ENCODE measurements around the gene SHISA9. TPM values are rescaled to one million over a fixed set of nuclear protein-coding genes. Genes with fewer than 3 reads are reported as not detected.

Gene SHISA9
- total and polyA plus RNA-seq, 3 donors from 2014 or later = 0.46 to 1.0 (median 0.68) TPM

- DNase-seq = no peak
- Histone ChIP-seq H3K27ac (no peak overlapping the region), H3K4me1 (no peaks in the 10 kb centered on the region), H3K9me3 (no peaks in the 10 kb centered on the region), H3K36me3 (ENCODE audit: low read depth, missing control alignments) (no peaks in the 10 kb centered on the region), H3K27me3 (no peaks in the 10 kb centered on the region), H3K4me3 (no peak overlapping the region)
- WGBS, 2 donors = 61 to 64% methylated on average over 2 of the region's 2 CpGs
- TF ChIP-seq POLR2A (IDR thresholded peaks at IDR 0.05) = no peak
- no peak for TF ChIP-seq CTCF (IDR thresholded peaks at IDR 0.05)
- intact Hi-C loops (cut with DNase I; ENCODE audit: low total_unique reads) = no loop called here
These were observed 293.4 kb downstream of the SHISA9 start for GRCh38 chr16:13194766-13195165.

- no peak overlapping the region for H3K27ac ChIP-seq
- H3K27me3 ChIP-seq = no peaks in the 10 kb centered on the region
- intact Hi-C loops (cut with DNase I; ENCODE audit: low total_unique reads) = no loop called here
- no peak for DNase-seq
- no peaks in the 10 kb centered on the region for H3K9me3 ChIP-seq
- H3K36me3 ChIP-seq (ENCODE audit: low read depth, missing control alignments) = no peaks in the 10 kb centered on the region
- TF ChIP-seq POLR2A (IDR thresholded peaks at IDR 0.05) (no peak), CTCF (IDR thresholded peaks at IDR 0.05) (no peak)
- H3K4me3 ChIP-seq = no peak overlapping the region
- no peaks in the 10 kb centered on the region for H3K4me1 ChIP-seq
These were observed 302.3 kb downstream of the SHISA9 start for GRCh38 chr16:13203725-13204124.

- TF ChIP-seq POLR2A (IDR thresholded peaks at IDR 0.05) (no peak), CTCF (IDR thresholded peaks at IDR 0.05) (no peak)
- no peaks in the 10 kb centered on the region for H3K27me3 ChIP-seq
- intact Hi-C loops (cut with DNase I; ENCODE audit: low total_unique reads) = no loop called here
- H3K4me1 ChIP-seq = no peaks in the 10 kb centered on the region
- no peak overlapping the region for H3K27ac ChIP-seq
- no peaks in the 10 kb centered on the region for H3K36me3 ChIP-seq (ENCODE audit: low read depth, missing control alignments)
- no peak overlapping the region for H3K4me3 ChIP-seq
- no peaks in the 10 kb centered on the region for H3K9me3 ChIP-seq
- DNase-seq = no peak
These were observed 304.0 kb downstream of the SHISA9 start for GRCh38 chr16:13205352-13205751.

GRCh38 chr16:13206606-13207005, 305.2 kb downstream of the SHISA9 start:
- intact Hi-C loops (cut with DNase I; ENCODE audit: low total_unique reads) = no loop called here
- DNase-seq = no peak
- 72 to 78% methylated on average over 4 of the region's 4 CpGs for WGBS, 2 donors
- Histone ChIP-seq H3K27me3 (no peaks in the 10 kb centered on the region), H3K36me3 (ENCODE audit: low read depth, missing control alignments) (no peaks in the 10 kb centered on the region), H3K4me3 (no peak overlapping the region), H3K4me1 (no peaks in the 10 kb centered on the region), H3K9me3 (no peaks in the 10 kb centered on the region), H3K27ac (no peak overlapping the region)
- TF ChIP-seq POLR2A (IDR thresholded peaks at IDR 0.05) = no peak

GRCh38 chr16:13207151-13207550, 305.8 kb downstream of the SHISA9 start:
- DNase-seq = no peak
- Histone ChIP-seq H3K27me3 (no peaks in the 10 kb centered on the region), H3K4me1 (no peaks in the 10 kb centered on the region), H3K9me3 (no peaks in the 10 kb centered on the region), H3K27ac (no peak overlapping the region), H3K4me3 (no peak overlapping the region), H3K36me3 (ENCODE audit: low read depth, missing control alignments) (no peaks in the 10 kb centered on the region)
- WGBS, 2 donors = 87 to 91% methylated on average over 5 of the region's 5 CpGs
- intact Hi-C loops (cut with DNase I; ENCODE audit: low total_unique reads) = no loop called here
- TF ChIP-seq POLR2A (IDR thresholded peaks at IDR 0.05) (no peak), CTCF (IDR thresholded peaks at IDR 0.05) (no peak)
